ENCODE data around the gene TTC39B. TPM values are rescaled to one million over a fixed set of nuclear protein-coding genes. Genes with fewer than 3 reads are reported as not detected.
A peak's percentile ranks its signal among the peaks of the same experiment; 100 is the strongest.

TTC39B gene
- total RNA-seq, 3 donors from 2014 or later: 6.2 to 14.8 (median 14.4) TPM

- Histone ChIP-seq H3K9me3 (peaks cover 0 to 4% of the 10 kb centered on the region in 2 donors), H3K27ac (no peak overlapping the region), H3K27me3 (no peaks in the 10 kb centered on the region), H3K4me3 (no peak overlapping the region), H3K4me1 (no peaks in the 10 kb centered on the region), H3K36me3 (no peaks in the 10 kb centered on the region)
- no peak for TF ChIP-seq POLR2A (IDR thresholded peaks at IDR 0.05)
- no peak for TF ChIP-seq CTCF (IDR thresholded peaks at IDR 0.05)
- no peak for TF ChIP-seq POLR2AphosphoS5 (IDR thresholded peaks at IDR 0.05)
- intact Hi-C loops (cut with DNase I; ENCODE audit: low total_unique reads): no loop called here
- DNase-seq (ENCODE audit: low spot score in 2 of 2): no peak
Observed at GRCh38 chr9:15231788-15232635, 75.0 kb downstream of the TTC39B start.

GRCh38 chr9:15229409-15229808, 77.6 kb downstream of the TTC39B start:
- no peaks in the 10 kb centered on the region for H3K4me1 ChIP-seq
- no peaks in the 10 kb centered on the region for H3K36me3 ChIP-seq
- no peak overlapping the region for H3K27ac ChIP-seq
- no peaks in the 10 kb centered on the region for H3K9me3 ChIP-seq
- no peak overlapping the region for H3K4me3 ChIP-seq
- TF ChIP-seq POLR2A (IDR thresholded peaks at IDR 0.05) (no peak), POLR2AphosphoS5 (IDR thresholded peaks at IDR 0.05) (no peak), CTCF (IDR thresholded peaks at IDR 0.05) (no peak)
- DNase-seq (ENCODE audit: low spot score in 2 of 2): no peak
- intact Hi-C loops (cut with DNase I; ENCODE audit: low total_unique reads): no loop called here
- H3K27me3 ChIP-seq: no peaks in the 10 kb centered on the region

GRCh38 chr9:15227491-15227890, 79.5 kb downstream of the TTC39B start:
- no peaks in the 10 kb centered on the region for H3K36me3 ChIP-seq
- H3K27me3 ChIP-seq: no peaks in the 10 kb centered on the region
- H3K9me3 ChIP-seq: no peaks in the 10 kb centered on the region
- no peak for TF ChIP-seq POLR2A (IDR thresholded peaks at IDR 0.05)
- no peak for TF ChIP-seq POLR2AphosphoS5 (IDR thresholded peaks at IDR 0.05)
- no peak for TF ChIP-seq CTCF (IDR thresholded peaks at IDR 0.05)
- no peak overlapping the region for H3K4me3 ChIP-seq
- intact Hi-C loops (cut with DNase I; ENCODE audit: low total_unique reads): no loop called here
- H3K4me1 ChIP-seq: no peaks in the 10 kb centered on the region
- no peak overlapping the region for H3K27ac ChIP-seq
- no peak for DNase-seq (ENCODE audit: low spot score in 2 of 2)

- H3K36me3 ChIP-seq: no peaks in the 10 kb centered on the region
- no peak overlapping the region for H3K4me3 ChIP-seq
- intact Hi-C loops (cut with DNase I; ENCODE audit: low total_unique reads): no loop called here
- no peaks in the 10 kb centered on the region for H3K9me3 ChIP-seq
- no peak for TF ChIP-seq POLR2AphosphoS5 (IDR thresholded peaks at IDR 0.05)
- TF ChIP-seq CTCF (IDR thresholded peaks at IDR 0.05): no peak
- TF ChIP-seq POLR2A (IDR thresholded peaks at IDR 0.05): no peak
- no peaks in the 10 kb centered on the region for H3K27me3 ChIP-seq
- no peaks in the 10 kb centered on the region for H3K4me1 ChIP-seq
- H3K27ac ChIP-seq: no peak overlapping the region
- DNase-seq (ENCODE audit: low spot score in 2 of 2): no peak
Observed at GRCh38 chr9:15225564-15226126, 81.4 kb downstream of the TTC39B start.

GRCh38 chr9:15222313-15222712, 84.7 kb downstream of the TTC39B start:
- no peak for DNase-seq (ENCODE audit: low spot score in 2 of 2)
- intact Hi-C loops (cut with DNase I; ENCODE audit: low total_unique reads): no loop called here
- Histone ChIP-seq H3K4me3 (no peak overlapping the region), H3K4me1 (no peaks in the 10 kb centered on the region), H3K27me3 (no peaks in the 10 kb centered on the region), H3K27ac (peak overlapping the region in 1 of 2 donors; percentile 5), H3K36me3 (no peaks in the 10 kb centered on the region), H3K9me3 (no peaks in the 10 kb centered on the region)
- TF ChIP-seq POLR2AphosphoS5 (IDR thresholded peaks at IDR 0.05): no peak
- TF ChIP-seq POLR2A (IDR thresholded peaks at IDR 0.05): no peak
- TF ChIP-seq CTCF (IDR thresholded peaks at IDR 0.05): no peak
